A549 treated with RU486 at 1 μM for 4 hours (cell line): ENCODE measurements around the gene ARHGEF25. TPM values are rescaled to one million over a fixed set of nuclear protein-coding genes. Genes with fewer than 3 reads are reported as not detected.

Experiments
- total RNA-seq: library from RNA; stranded (reverse); fragments of 200-300 nt; extraction: Qiagen RNA extraction; gene quantifications from 5 replicates; pipeline ENCODE4 v1.2.3, GENCODE V29; 2022; ENCODE audit warnings: low read depth

ARHGEF25 gene
- total RNA-seq, result 6.1 to 7.7 TPM (median 6.6 TPM) in 5 replicates

GRCh38 chr12:57611108-57611826 is at the start of gene ARHGEF25:
ARHGEF25 (plus strand) TSS chr12:57611435; CDS start chr12:57611895, 460 bp downstream.

GRCh38 chr12:57590864-57591781 is 20.1 kb upstream of the ARHGEF25 start, which contains the start of gene PIP4K2C:
PIP4K2C (plus strand) TSS chr12:57591192; CDS start chr12:57591290, 98 bp downstream.

GRCh38 chr12:57604454-57604991 is 6.7 kb upstream of the ARHGEF25 start, which contains the start of gene DTX3:
DTX3 (plus strand) TSS chr12:57604824; CDS start chr12:57606518, 1,694 bp downstream.

DNA sequence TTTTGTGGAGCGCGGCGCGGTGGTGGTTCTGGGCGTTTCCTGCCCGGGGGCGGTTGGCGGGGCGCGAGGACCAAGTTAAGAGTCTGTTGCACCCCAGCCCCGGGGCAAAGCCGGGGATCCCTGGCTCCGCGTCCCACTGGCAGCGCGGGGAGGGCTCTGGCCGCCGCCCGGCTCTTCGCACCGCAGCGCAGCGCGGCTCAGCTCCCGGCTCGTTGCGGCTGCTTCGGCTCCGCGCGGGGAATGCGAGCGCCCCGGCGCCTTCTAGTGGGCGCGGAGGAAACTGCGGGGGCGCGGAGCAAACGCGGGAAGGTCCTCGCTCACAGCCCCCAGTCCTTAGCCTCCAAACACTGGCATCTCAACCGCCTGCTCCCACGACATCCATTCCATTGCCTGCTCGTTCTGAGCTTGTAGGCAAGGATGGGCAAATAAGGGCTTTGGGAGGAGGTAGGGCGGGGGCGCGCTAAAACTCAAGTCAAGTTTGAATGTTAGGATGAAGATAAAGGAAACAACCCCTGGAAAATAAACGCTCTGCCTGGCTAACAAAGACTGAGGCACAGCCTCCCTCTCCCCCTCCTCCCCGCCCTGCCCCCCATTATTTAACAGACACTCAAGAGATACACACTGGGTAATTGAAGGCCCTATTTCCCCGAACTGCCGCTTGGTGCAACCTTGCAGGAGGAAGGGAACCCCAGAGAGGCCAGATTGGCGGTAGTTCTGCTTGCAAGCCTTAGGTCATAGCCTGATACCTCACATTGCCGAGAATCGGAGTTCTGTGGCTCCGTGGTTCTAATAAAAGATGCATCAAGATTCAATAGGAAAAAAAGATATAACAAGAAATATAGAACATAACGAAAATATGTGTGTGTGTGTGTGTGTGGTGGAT is 22.0 kb downstream of the ARHGEF25 start, which contains the start of gene B4GALNT1:
Gene B4GALNT1 (minus strand): TSS at position 244 of the 883 bp plus-strand sequence. CDS start 1,069 bp downstream, outside the sequence.

Other genes starting within 250 kb of the ARHGEF25 start
- 7.7 to 10.4 TPM (median 9.5 TPM) in 5 replicates for gene R3HDM2, start 180.4 kb upstream of the ARHGEF25 start, total RNA-seq
- not detected in 5 replicates for gene INHBC, start 176.7 kb upstream of the ARHGEF25 start, total RNA-seq
- gene INHBE, start 156.1 kb upstream of the ARHGEF25 start, total RNA-seq, result 0.08 to 0.25 TPM (median 0.12 TPM) in 3 of 5 replicates, not detected in the others
- 7.7 to 10.7 TPM (median 8.5 TPM) in 5 replicates for gene GLI1, start 151.7 kb upstream of the ARHGEF25 start, total RNA-seq
- gene ARHGAP9, start 131.6 kb upstream of the ARHGEF25 start, total RNA-seq, result 0.22 to 0.68 TPM (median 0.35 TPM) in 5 replicates
- 137 to 258 TPM (median 165 TPM) in 5 replicates for gene MARS1, start 123.4 kb upstream of the ARHGEF25 start, total RNA-seq
- gene DDIT3, start 90.9 kb upstream of the ARHGEF25 start, total RNA-seq, result 30.4 to 41.9 TPM (median 34.7 TPM) in 5 replicates
- gene MBD6, start 88.6 kb upstream of the ARHGEF25 start, total RNA-seq, result 16.7 to 30.9 TPM (median 25.6 TPM) in 5 replicates
- gene DCTN2, start 64.2 kb upstream of the ARHGEF25 start, total RNA-seq, result 114 to 168 TPM (median 120 TPM) in 5 replicates
- gene KIF5A, start 61.4 kb upstream of the ARHGEF25 start, total RNA-seq, result 0.14 to 0.27 TPM (median 0.24 TPM) in 5 replicates
- gene PIP4K2C, start 20.2 kb upstream of the ARHGEF25 start, total RNA-seq, result 40.8 to 44.9 TPM (median 42.5 TPM) in 5 replicates
- gene DTX3, start 6.6 kb upstream of the ARHGEF25 start, total RNA-seq, result 16.2 to 18.8 TPM (median 17.8 TPM) in 5 replicates
- 29.9 to 52.0 TPM (median 44.1 TPM) in 5 replicates for gene B4GALNT1, start 21.8 kb downstream of the ARHGEF25 start, total RNA-seq
- gene OS9, start 82.7 kb downstream of the ARHGEF25 start, total RNA-seq, result 112 to 122 TPM (median 116 TPM) in 5 replicates
- 0.10 to 0.16 TPM (median 0.13 TPM) in 5 replicates for gene AGAP2, start 127.3 kb downstream of the ARHGEF25 start, total RNA-seq
- 13.2 to 21.9 TPM (median 16.0 TPM) in 5 replicates for gene TSPAN31, start 133.6 kb downstream of the ARHGEF25 start, total RNA-seq
- 253 to 299 TPM (median 268 TPM) in 5 replicates for gene CDK4, start 140.9 kb downstream of the ARHGEF25 start, total RNA-seq
- gene MARCHF9, start 143.7 kb downstream of the ARHGEF25 start, total RNA-seq, result 6.1 to 8.0 TPM (median 7.2 TPM) in 5 replicates
- gene CYP27B1, start 155.6 kb downstream of the ARHGEF25 start, total RNA-seq, result 0.89 to 2.8 TPM (median 2.3 TPM) in 5 replicates
- gene METTL1, start 160.7 kb downstream of the ARHGEF25 start, total RNA-seq, result 52.1 to 68.7 TPM (median 54.0 TPM) in 5 replicates
- gene EEF1AKMT3, start 161.2 kb downstream of the ARHGEF25 start, total RNA-seq, result 5.3 to 6.5 TPM (median 6.2 TPM) in 5 replicates
- 69.3 to 81.3 TPM (median 71.5 TPM) in 5 replicates for gene TSFM, start 171.4 kb downstream of the ARHGEF25 start, total RNA-seq
- gene AVIL, start 207.3 kb downstream of the ARHGEF25 start, total RNA-seq, result 0.35 to 0.77 TPM (median 0.57 TPM) in 5 replicates
- 43.2 to 57.6 TPM (median 53.1 TPM) in 5 replicates for gene CTDSP2, start 235.3 kb downstream of the ARHGEF25 start, total RNA-seq